Measurements from ENCODE around the gene FBXO33. TPM values are rescaled to one million over a fixed set of nuclear protein-coding genes. Genes with fewer than 3 reads are reported as not detected.

The FBXO33 gene
- 18.4 and 19.5 TPM in 2 replicates for total RNA-seq

GRCh38 chr14:39432179-39432618 lies at the start of gene FBXO33:
TSS of gene FBXO33 (minus strand) at chr14:39432433. CDS start at chr14:39432162, 271 bp downstream.

Other genes starting within 250 kb of the FBXO33 start
- gene MIA2, start 198.5 kb downstream of the FBXO33 start, total RNA-seq = 20.2 and 25.2 TPM in 2 replicates